GM10266 (cell line): Measurements from ENCODE around the gene CYP2U1.
"Not testable (repeated sequence)": the region's sequence is repeated elsewhere in the genome, so short reads cannot be mapped to it uniquely, and the experiment has no call there.

Source experiments
- DNase-seq: peaks from one replicate; pipeline ENCODE4 v3.0.0; 2012; ENCODE audit errors: extremely low spot score
- CTCF ChIP-seq: IDR thresholded peaks from 2 replicates; pipeline ENCODE4 v1.5.1; 2012; ENCODE audit warnings: mild to moderate bottlenecking, low read depth; ENCODE audit not compliant: control insufficient read depth, insufficient read depth; ENCODE audit errors: missing control alignments

CYP2U1 gene

DNA sequence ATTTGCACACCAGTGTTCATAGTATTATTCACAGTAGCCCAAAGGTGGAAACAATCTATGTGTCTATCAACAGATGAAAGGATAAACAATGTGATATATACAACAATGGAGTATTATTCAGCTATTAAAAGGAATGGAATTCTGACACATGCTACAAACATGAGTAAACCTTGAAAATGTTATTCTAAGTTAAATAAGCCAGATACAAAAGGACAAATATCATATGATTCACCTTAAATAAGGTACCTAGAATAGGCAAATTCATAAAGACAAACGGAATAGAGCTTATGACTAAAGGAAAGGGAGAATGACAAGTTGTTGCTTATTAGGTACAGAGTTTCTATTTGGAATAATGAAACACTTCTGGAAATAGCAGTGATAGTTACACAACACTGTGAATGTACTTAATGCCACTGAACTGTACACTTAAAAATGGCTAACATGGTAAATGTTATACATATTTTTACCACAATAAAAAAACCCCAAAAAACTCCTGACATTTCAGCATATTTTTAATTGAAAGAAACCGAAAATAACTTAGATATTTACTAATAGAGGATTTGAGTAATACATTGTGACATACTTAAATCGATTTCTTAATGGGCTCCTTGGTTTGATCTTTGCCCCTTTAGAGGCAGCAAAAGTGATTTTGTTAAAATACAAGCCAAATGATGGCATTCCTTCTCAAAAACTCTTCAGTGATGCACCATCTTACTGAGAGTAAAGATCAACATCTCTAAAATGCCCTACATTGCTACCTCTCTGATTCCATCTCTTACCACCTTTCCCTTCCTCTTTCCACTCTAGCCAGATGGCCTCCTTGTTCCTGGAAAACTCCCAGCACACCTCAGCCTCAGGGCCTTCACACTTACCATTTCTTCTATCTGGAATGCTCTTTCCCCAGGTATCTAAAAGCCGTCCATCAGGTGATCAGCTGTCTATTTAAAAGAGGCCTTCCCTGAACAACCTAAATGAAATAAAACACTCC is 8.6 kb upstream of the CYP2U1 start:
- no peak for TF ChIP-seq CTCF
- DNase-seq = no peak

DNA sequence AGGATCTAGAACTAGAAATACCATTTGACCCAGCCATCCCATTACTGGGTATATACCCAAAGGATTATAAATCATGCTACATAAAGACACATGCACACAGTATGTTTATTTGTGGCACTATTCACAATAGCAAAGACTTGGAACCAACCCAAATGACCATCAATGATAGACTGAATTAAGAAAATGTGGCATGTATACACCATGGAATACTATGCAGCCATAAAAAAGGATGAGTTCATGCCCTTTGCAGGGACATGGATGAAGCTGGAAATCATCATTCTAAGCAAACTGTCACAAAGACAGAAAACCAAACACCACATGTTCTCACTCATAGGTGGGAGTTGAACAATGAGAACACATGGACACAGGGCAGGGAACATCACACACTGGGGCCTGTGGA is 5.6 kb upstream of the CYP2U1 start:
- DNase-seq = not testable (repeated sequence)

DNA sequence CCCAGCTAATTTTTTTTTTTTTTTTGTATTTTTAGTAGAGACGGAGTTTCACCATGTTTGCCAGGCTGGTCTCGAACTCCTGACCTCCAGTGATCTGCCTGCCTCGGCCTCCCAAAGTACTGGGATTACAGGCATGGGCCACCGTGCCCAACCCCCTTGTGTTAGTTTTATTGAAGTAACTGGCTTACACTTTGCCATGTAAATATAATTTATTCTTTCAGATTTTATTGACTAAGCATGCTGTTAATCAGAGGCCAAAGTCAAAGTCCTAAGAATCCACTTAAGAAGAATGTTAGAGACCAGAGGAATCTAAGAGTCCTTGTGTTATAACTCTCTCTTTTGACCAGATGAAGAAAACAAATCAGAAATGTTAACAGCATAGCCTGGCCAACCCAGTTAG is 4.5 kb upstream of the CYP2U1 start:
- not testable (repeated sequence) for DNase-seq

GRCh38 chr4:107931775-107932321 is 499 bp downstream of the CYP2U1 start:
- no peak for TF ChIP-seq CTCF
- peak; percentile 15 for DNase-seq

GRCh38 chr4:107935246-107935645 is 3.9 kb downstream of the CYP2U1 start:
- no peak for TF ChIP-seq CTCF
- no peak for DNase-seq

- DNase-seq = peak; percentile 25
- no peak for TF ChIP-seq CTCF
Observed at GRCh38 chr4:107937040-107937439, 5.7 kb downstream of the CYP2U1 start.

- no peak for TF ChIP-seq CTCF
- no peak for DNase-seq
Observed at GRCh38 chr4:107939307-107939706, 8.0 kb downstream of the CYP2U1 start.

- TF ChIP-seq CTCF = no peak
- no peak for DNase-seq
Observed at GRCh38 chr4:107945809-107946208, 14.5 kb downstream of the CYP2U1 start.
